22Rv1 (cell line): ENCODE results near the gene TM4SF5.

Experiments
- ZFX ChIP-seq: fragments of 450-650 bp; IDR thresholded peaks from 2 replicates; pipeline ENCODE4 v1.6.1; 2017; ENCODE audit warnings: antibody characterized with exemption, borderline replicate concordance
- TF ChIP-seq, protein P1 (sequence below): fragments of 450-650 bp; IDR thresholded peaks from 2 replicates; pipeline ENCODE4 v1.5.1; 2017; ENCODE audit warnings: mild to moderate bottlenecking

DNA sequence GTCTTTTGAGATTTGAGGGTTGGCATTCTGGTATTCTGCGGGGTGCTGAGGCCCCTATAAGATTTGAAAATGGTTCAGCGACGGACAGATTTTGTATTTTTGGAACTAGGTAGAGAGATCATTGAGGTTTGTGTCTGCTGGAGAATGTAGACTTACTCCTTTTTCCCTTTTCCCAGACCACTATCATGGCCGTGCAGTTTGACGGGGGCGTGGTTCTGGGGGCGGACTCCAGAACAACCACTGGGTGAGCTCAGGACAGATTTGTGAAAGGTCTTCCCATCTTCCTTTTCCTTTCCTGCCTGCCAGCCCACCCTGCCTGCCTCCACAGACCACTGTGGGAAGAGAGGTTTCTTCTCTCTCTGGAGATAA is 24.9 kb downstream of the TM4SF5 start:
- TF ChIP-seq, protein P1, sequence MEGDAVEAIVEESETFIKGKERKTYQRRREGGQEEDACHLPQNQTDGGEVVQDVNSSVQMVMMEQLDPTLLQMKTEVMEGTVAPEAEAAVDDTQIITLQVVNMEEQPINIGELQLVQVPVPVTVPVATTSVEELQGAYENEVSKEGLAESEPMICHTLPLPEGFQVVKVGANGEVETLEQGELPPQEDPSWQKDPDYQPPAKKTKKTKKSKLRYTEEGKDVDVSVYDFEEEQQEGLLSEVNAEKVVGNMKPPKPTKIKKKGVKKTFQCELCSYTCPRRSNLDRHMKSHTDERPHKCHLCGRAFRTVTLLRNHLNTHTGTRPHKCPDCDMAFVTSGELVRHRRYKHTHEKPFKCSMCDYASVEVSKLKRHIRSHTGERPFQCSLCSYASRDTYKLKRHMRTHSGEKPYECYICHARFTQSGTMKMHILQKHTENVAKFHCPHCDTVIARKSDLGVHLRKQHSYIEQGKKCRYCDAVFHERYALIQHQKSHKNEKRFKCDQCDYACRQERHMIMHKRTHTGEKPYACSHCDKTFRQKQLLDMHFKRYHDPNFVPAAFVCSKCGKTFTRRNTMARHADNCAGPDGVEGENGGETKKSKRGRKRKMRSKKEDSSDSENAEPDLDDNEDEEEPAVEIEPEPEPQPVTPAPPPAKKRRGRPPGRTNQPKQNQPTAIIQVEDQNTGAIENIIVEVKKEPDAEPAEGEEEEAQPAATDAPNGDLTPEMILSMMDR = no peak
- no peak for TF ChIP-seq ZFX
